Cardiac muscle cell (in vitro differentiated cells and primary cell): ENCODE data around the gene TMEM184C. TPM values are rescaled to one million over a fixed set of nuclear protein-coding genes. Genes with fewer than 3 reads are reported as not detected.
A peak's percentile ranks its signal among the peaks of the same experiment; 100 is the strongest.

Source experiments
- DNase-seq, 2 donors: peaks; one replicate each; pipeline versions ENCODE4 v3.0.0 to v3.0.0-alpha.2; 2010 to 2017; ENCODE audit warnings: low read depth in 1 of 2, low spot score in 1 of 2
- H3K27ac ChIP-seq: fragments of 200-600 bp; sonication (generic); 2 replicates; pipeline ENCODE4 v1.5.1; 2016
- H3K27me3 ChIP-seq: fragments of 200-600 bp; sonication (generic); 2 replicates; pipeline ENCODE4 v1.6.0; 2016; ENCODE audit warnings: control low read depth
- H3K36me3 ChIP-seq: fragments of 200-600 bp; sonication (generic); 2 replicates; pipeline ENCODE4 v1.5.1; 2016; ENCODE audit warnings: control low read depth
- H3K4me1 ChIP-seq: fragments of 200-600 bp; sonication (generic); 2 replicates; pipeline ENCODE4 v1.8.1; 2017; ENCODE audit warnings: low read depth, mild to moderate bottlenecking, mixed run types
- H3K4me3 ChIP-seq: fragments of 200-600 bp; sonication (generic); 2 replicates; pipeline ENCODE4 v1.5.1; 2016; ENCODE audit warnings: mild to moderate bottlenecking
- H3K9me3 ChIP-seq: fragments of 200-600 bp; sonication (generic); 2 replicates; pipeline ENCODE4 v1.5.1; 2017; ENCODE audit warnings: low read depth, mild to moderate bottlenecking, control low read depth
- CTCF ChIP-seq: IDR thresholded peaks from 2 replicates; pipeline ENCODE4 v1.5.1; 2012; ENCODE audit warnings: low read depth, mild to moderate bottlenecking, low read length
- polyA plus RNA-seq: library from polyadenylated mRNA; unstranded; fragments of >200 nt; fragmentation: Nextera tagmentation; extraction: Ambion mirVana; gene quantifications from 2 replicates; pipeline ENCODE4 v1.2.1, GENCODE V29; 2016
- total RNA-seq: library from RNA; depleted of rRNA; stranded (reverse); fragments of >200 nt; gene quantifications from 2 replicates; pipeline ENCODE4 v1.2.3, GENCODE V29; 2016

TMEM184C gene
- total and polyA plus RNA-seq, 2 experiments from 2014 or later, result 30.7 to 32.3 TPM

- Histone ChIP-seq H3K27ac (no peak overlapping the region), H3K9me3 (no peaks in the 10 kb centered on the region), H3K27me3 (no peaks in the 10 kb centered on the region), H3K4me1 (peaks cover 13% of the 10 kb centered on the region), H3K36me3 (no peaks in the 10 kb centered on the region), H3K4me3 (no peak overlapping the region)
- no peak for TF ChIP-seq CTCF
- DNase-seq, result no peak
Measured at GRCh38 chr4:147586032-147586431, 31.2 kb upstream of the TMEM184C start.

- no peak overlapping the region for H3K27ac ChIP-seq
- no peaks in the 10 kb centered on the region for H3K36me3 ChIP-seq
- TF ChIP-seq CTCF, result no peak
- H3K4me3 ChIP-seq, result no peak overlapping the region
- no peaks in the 10 kb centered on the region for H3K9me3 ChIP-seq
- H3K27me3 ChIP-seq, result no peaks in the 10 kb centered on the region
- peak in 1 of 2 donors; percentile 2 for DNase-seq
- H3K4me1 ChIP-seq, result peaks cover 13% of the 10 kb centered on the region
Measured at GRCh38 chr4:147586637-147587036, 30.6 kb upstream of the TMEM184C start.

GRCh38 chr4:147587041-147587440 lies 30.2 kb upstream of the TMEM184C start:
- no peaks in the 10 kb centered on the region for H3K27me3 ChIP-seq
- no peaks in the 10 kb centered on the region for H3K9me3 ChIP-seq
- no peak for DNase-seq
- H3K36me3 ChIP-seq, result no peaks in the 10 kb centered on the region
- TF ChIP-seq CTCF, result no peak
- no peak overlapping the region for H3K4me3 ChIP-seq
- peaks cover 13% of the 10 kb centered on the region for H3K4me1 ChIP-seq
- no peak overlapping the region for H3K27ac ChIP-seq

- Histone ChIP-seq H3K27ac (no peak overlapping the region), H3K9me3 (no peaks in the 10 kb centered on the region), H3K36me3 (no peaks in the 10 kb centered on the region), H3K27me3 (no peaks in the 10 kb centered on the region), H3K4me1 (peaks cover 13% of the 10 kb centered on the region), H3K4me3 (no peak overlapping the region)
- TF ChIP-seq CTCF, result no peak
- no peak for DNase-seq
Measured at GRCh38 chr4:147589586-147589985, 27.6 kb upstream of the TMEM184C start.

GRCh38 chr4:147590249-147590920 lies 26.8 kb upstream of the TMEM184C start:
- DNase-seq, result peak; percentile 75 to 85
- H3K27me3 ChIP-seq, result no peaks in the 10 kb centered on the region

More at GRCh38 chr4:147590249-147590920, 26.8 kb upstream of the TMEM184C start:
- Histone ChIP-seq H3K36me3 (no peaks in the 10 kb centered on the region), H3K4me3 (no peak overlapping the region), H3K9me3 (no peaks in the 10 kb centered on the region), H3K27ac (no peak overlapping the region), H3K4me1 (peaks cover 13% of the 10 kb centered on the region)
- TF ChIP-seq CTCF, result peak; percentile 71
